GM19023 (cell line): ENCODE measurements around the gene ADRA2A.

Experiments used
- ATAC-seq: cut with Tn5 transposase; IDR thresholded peaks from one replicate; pipeline ENCODE4 v1.9.1; 2021; ENCODE audit warnings: mild to moderate bottlenecking, moderate library complexity; ENCODE audit not compliant: unreplicated experiment

Gene ADRA2A

DNA sequence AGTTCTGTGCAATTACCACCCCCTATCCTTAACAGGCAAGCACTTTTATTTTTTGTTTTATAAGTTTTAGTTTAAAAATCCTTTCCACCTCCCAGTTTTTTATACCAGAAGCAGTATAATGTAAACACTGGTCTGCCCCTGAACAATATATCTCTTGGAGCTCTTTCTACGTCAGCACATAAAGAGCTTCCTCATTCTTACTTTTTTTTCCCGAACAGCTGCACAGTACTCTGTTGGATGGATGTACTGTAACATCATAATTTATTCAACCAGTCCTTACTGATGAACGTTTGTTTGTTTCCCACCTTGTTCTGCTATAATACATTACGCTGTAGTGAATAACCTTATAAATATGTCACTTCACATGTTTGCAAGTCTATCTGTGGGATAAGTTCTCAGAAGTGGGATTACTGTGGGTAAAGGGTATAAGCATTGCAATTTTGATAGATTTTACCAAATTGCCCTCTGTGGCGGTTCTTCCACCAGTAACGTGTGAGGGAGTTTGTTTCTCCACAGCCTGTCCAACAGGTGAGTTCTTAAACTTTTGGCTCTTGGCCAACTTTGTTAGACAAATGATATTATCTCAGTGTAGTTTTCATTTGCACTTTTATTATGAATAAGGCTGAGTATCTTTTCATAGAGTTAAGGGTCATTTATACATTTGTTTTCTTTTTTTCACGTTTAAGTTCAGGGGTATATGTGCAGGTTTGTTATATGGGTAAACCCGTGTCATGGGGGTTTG is 32.8 kb downstream of the ADRA2A start:
- no peak for ATAC-seq

DNA sequence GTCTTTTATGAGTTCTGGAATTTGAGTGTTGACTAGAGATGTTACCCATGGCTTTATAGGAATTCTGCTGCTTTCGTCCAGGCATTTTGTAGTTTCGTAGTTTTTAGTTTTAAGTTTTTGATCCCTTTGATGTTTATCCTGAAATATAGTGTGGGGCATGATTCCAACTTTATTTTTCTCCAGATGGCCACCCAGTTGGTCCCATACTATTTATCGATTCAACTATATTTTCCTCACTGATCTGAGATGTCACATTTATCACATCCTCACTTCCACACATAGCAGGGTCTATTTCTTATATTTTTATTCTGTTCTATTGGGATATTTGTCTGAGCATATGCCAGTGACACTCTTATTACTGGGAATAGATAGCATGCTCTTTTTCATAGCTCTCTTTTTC is 33.9 kb downstream of the ADRA2A start:
- ATAC-seq, result no peak

DNA sequence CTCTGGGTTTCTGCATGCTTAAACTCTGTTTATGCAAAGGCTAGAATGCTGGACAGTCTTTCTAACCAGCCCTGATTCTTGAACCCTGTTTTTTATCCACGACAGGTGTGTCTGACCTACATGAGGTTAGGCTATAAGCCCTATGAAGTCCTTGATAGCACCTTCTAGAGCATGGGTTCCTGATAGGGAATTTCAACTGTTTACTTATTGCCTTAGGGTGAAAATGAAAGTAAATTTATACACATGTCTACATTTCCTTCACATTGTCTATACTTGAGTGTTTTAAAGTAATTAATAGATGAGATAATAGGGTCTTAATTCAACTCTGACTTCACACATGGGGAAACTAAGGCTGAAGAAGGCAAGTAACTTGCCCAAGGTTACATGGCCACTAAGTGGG is 35.5 kb downstream of the ADRA2A start:
- ATAC-seq, result no peak

GRCh38 chr10:111113238-111113960 is 36.6 kb downstream of the ADRA2A start:
- no peak for ATAC-seq

GRCh38 chr10:111113961-111114757 is 37.3 kb downstream of the ADRA2A start:
- ATAC-seq, result no peak

GRCh38 chr10:111114758-111115500 is 38.1 kb downstream of the ADRA2A start:
- no peak for ATAC-seq

DNA sequence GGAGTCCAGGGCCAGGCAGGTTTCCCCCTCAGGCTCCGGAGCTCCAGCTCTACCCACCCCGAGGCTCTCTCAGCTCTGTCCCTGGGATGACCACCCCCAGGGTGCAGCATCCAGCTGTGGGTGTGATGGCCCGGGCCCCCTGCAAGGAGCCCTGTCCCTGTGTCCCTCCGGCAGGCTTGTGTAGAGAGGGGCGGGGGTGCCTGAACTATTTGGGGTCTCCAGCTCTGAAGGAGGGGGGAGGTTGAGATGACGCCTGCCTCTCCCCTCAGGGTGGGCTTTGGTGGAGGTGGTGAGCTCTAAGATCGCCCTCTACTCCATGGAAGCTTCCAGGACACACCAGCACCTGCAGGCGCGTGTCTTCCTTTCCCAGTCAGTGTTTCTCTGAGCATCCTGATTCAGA is 39.4 kb downstream of the ADRA2A start:
- no peak for ATAC-seq

DNA sequence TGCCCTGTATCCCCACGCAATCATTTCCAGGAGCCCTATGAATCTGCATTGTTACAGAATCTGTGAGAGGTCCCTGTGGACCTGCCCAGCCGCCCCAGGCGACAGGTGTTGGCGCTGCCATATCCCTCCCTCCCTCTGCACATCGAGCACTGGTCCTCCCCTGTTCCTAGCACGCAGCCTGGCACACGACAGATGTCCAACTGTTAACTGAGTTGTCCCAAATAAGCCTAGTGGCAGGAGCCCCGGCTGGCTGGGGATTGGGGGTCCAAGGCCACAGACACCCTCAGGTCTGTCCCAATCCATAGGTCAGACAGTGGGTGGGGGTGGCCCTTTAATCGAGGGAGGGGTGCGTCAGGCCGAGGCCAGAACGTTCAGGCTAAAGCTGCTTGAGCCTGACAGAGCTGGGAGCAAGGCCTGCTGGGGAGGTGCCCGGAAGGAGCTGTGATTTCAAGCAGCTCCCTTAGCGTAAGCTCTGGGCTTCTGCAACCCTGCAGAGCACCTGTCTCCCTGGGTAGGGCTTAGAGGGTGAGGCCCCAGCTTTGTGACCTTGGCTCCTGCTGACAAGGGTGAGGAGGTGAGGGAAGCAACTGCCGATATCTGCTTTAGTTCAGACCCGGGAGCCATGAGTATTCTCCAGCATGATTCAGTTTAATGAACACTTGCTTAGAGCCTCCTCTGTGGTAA is 40.1 kb downstream of the ADRA2A start:
- ATAC-seq, result no peak

DNA sequence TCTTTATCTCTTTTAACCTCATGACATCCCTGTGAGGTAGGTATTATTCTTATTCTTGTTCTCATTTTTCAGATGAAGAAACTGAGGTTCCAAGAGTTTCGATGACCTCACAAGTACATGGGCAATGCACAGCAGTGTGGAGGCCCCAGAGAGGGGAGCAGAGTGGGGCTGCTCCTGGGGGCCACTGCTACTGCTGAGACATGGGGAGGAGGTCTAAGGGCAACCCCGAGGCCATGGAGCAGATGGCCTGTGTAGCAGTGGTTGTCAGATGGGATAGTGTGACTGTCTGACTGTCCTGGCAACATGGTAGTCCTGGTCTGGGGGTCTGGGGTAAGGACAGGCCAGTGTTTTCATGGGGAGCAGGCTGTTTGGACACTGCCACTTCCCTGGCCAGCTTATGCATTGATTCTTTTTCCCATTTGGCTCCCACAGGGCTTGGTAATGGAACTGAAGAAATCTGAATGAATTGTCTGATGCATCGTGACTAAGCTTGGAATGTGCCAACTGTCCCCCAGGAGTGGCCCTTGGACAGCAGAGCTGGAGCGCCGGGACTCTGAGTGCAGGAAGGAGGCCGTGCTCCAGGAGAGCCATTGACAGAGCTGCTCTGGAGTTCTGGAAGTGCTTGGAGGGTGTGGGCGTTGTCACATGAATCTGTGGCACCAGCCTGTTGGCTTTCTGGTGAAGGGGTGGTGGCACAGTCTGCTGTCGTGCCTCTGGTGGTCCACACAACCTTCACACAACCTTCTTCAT is 40.9 kb downstream of the ADRA2A start:
- ATAC-seq, result no peak

GRCh38 chr10:111118758-111119157 is 41.9 kb downstream of the ADRA2A start:
- no peak for ATAC-seq

- no peak for ATAC-seq
Measured at GRCh38 chr10:111119637-111120036, 42.8 kb downstream of the ADRA2A start.

DNA sequence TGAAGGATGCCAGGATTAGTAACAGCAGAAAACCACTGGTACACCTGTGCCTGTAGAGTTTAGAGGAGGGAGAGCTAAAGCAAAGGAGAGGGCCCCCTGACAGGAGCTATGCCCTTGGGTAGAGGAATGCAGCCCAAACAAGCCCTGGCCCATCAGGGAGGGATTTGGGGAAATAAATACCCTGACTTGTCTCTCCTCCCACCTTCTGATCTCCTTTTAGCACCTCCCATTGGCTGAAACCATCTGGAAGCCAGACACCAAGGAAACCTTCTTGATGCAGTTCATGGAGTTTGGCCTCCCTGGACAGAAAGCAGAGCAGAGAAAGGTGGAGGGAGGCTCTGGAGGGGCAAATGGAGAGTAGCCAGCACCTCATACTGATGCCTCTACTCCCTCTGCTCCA is 45.3 kb downstream of the ADRA2A start:
- ATAC-seq, result no peak

- no peak for ATAC-seq
Measured at GRCh38 chr10:111123883-111124282, 47.1 kb downstream of the ADRA2A start.

- no peak for ATAC-seq
Measured at GRCh38 chr10:111125102-111125501, 48.3 kb downstream of the ADRA2A start.

DNA sequence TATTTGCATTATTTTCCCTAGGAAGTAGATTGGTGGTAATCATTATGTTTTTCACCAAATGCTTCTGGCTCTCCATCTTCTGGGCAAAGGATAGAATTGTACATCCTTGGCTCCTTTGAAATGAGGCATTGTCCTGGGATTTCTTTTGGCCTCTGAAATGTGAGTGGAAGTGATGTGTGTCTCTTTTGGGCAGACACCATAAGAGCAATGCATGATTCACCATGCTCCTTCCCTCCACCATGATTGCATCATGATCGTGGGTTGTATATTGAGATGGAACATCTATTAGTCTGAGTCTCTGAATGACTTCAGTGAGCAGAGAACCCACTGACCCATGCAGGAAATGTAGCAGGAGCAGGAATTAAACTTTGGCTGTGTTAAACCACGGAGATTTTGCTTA is 49.2 kb downstream of the ADRA2A start:
- ATAC-seq, result no peak

GRCh38 chr10:111127081-111127848 is 50.4 kb downstream of the ADRA2A start:
- ATAC-seq, result no peak

- ATAC-seq, result no peak
Measured at GRCh38 chr10:111128331-111129180, 51.7 kb downstream of the ADRA2A start.

DNA sequence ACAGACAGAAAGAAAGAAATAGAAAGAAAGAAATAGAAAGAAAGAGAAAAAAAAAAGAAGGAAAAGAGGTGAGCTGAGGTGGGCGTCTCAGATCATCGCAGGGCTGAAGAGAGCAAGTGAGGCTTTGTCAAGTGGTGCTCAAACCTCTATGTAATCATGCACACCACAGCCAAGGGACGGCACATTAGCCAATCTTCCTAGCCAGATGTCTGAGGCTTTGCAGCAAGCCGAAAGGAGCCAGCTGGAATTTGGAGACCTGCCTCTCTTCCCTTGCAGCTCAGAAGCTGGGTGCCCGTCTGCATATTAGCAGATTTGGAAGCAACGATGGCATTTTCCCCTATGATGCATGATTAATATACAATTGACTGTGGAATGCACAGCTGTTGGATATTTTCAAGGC is 52.5 kb downstream of the ADRA2A start:
- ATAC-seq, result no peak
